Left ventricle myocardium superior (tissue), 1 donor: ENCODE data around the gene KCTD17. TPM values are rescaled to one million over a fixed set of nuclear protein-coding genes. Genes with fewer than 3 reads are reported as not detected.

Source experiments
- ATAC-seq: fragments of 200-7000 bp; cut with Tn5 transposase; one replicate; pipeline ENCODE4 v1.9.1; 2020; ENCODE audit warnings: mild to moderate bottlenecking, moderate library complexity
- DNase-seq: peaks from one replicate; pipeline ENCODE4 v3.0.0-alpha.2; 2020
- intact Hi-C: fragments of 100-400 bp; cut with micrococcal nuclease; formaldehyde crosslinking; loops from one replicate; pipeline ENCODE4 v1.11.0; 2022
- long read RNA-seq: library from polyadenylated mRNA; unstranded; transcript quantifications from one replicate; pipeline ENCODE4 v2.0.0, GENCODE V29; 2021
- total RNA-seq: library from RNA; stranded (reverse); fragmentation: NEBNext Ultra II Directional; extraction: Animal tissue kit (Norgen Biotek cat#: 25700); gene quantifications from one replicate; pipeline ENCODE4 v1.2.1, GENCODE V29; 2021
- donor health status: DM: no; HTN: yes; CAD: no; lungs with severe emphysema.

KCTD17 gene, protein sequence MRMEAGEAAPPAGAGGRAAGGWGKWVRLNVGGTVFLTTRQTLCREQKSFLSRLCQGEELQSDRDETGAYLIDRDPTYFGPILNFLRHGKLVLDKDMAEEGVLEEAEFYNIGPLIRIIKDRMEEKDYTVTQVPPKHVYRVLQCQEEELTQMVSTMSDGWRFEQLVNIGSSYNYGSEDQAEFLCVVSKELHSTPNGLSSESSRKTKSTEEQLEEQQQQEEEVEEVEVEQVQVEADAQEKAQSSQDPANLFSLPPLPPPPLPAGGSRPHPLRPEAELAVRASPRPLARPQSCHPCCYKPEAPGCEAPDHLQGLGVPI
- total RNA-seq, result 9.8 TPM
- long read RNA-seq, partial matches to known transcripts, result 4 of 8 reads
- long read RNA-seq, other reads (novel, unspliced or antisense), result 0 of 8 reads

GRCh38 chr22:37051391-37052385 lies at the start of gene KCTD17:
TSS of gene KCTD17 (plus strand) at chr22:37051742. CDS start at chr22:37051761, 19 bp downstream.
- ATAC-seq (peak; percentile 90), DNase-seq (peak; percentile 87)
- intact Hi-C loops, result no loop called here

DNA sequence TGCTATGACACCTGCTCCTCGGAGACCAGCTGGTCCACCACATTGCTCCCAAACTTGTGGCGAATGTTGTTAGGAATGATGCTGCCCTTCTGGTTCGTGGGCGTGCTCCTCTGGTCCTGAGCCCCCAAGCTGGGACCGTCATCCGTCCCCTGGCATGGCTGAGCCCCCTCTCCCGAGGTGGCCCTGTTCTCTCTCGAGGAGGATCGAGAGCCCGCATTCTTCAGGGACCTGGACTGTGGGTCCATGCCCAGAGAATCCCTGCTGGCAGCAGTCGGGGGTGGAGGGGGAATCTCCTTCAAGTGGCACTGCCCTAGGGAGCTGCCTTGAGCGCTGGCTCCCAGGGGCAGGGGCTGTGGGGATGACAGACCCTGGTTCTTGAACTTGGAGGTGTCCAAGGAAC lies 49.7 kb upstream of the KCTD17 start:
- ATAC-seq, result no peak
- DNase-seq, result no peak
- intact Hi-C loops, result no loop called here

GRCh38 chr22:37002633-37003032 lies 48.9 kb upstream of the KCTD17 start:
- intact Hi-C loops, result no loop called here
- ATAC-seq, result no peak
- no peak for DNase-seq

GRCh38 chr22:37007651-37008050 lies 43.9 kb upstream of the KCTD17 start:
- intact Hi-C loops, result no loop called here
- DNase-seq (no peak), ATAC-seq (no peak)

DNA sequence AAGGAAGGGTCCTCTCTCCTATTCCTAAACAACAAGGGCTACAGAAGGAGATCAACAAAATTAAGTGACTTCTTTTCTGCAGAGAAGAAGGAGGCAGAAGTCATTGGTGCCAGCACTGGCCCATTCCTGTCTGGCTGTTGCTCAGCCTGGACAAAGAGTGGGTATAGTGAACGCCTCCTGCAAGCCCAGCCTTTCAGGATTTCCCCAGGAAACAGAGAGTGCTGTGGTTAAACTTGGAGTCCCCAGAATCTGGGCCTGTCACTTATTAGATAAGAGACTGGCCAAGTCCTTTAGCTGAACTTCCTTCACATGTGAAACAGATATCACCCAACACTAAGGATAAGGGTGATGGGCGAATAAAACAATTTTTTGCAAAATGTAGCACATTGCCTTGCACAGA lies 43.2 kb upstream of the KCTD17 start:
- intact Hi-C loops, result no loop called here
- DNase-seq (no peak), ATAC-seq (no peak)

DNA sequence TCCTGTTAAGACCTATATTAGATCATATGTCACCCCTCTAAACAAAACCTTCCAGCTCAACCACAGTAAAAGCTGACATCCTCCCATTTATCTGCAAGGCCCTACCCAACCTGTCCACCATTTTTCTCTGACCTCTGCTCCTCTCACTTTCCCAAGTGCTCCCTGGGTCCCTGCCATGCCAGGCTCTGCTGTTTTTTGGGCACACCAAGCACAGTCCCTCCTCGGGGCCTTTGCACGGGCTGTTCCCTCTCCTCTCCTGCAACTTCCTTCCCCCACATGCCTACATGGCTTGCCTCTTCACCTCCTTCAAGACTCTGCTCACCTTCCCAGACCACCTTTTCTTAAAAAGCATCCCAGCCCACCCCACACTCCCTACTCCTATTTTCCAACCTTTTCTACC lies 42.1 kb upstream of the KCTD17 start:
- DNase-seq (no peak), ATAC-seq (no peak)
- intact Hi-C loops, result no loop called here

DNA sequence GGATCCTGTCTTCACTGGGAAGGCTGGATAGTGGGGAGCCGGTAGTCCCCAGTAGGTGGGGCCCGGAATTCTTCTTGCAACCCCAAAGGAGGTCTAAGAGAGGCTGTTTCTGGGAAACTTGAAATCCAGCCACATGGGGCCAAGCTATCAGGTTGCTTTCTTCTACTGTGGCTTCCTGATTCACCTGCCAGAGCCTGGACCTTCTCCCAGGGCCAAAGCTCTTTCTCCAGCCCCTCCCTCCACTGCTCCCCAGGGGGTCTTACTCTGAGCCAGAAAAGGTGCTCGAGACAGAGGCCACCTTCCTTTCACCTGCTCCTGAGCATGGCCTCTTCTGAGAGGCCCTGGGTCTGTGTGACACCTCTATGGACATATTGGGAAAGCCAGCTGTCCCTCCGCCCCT lies 41.4 kb upstream of the KCTD17 start:
- intact Hi-C loops, result no loop called here
- DNase-seq (no peak), ATAC-seq (no peak)

GRCh38 chr22:37010976-37011375 lies 40.6 kb upstream of the KCTD17 start:
- ATAC-seq, result peak; percentile 9
- DNase-seq, result no peak
- intact Hi-C loops, result no loop called here

DNA sequence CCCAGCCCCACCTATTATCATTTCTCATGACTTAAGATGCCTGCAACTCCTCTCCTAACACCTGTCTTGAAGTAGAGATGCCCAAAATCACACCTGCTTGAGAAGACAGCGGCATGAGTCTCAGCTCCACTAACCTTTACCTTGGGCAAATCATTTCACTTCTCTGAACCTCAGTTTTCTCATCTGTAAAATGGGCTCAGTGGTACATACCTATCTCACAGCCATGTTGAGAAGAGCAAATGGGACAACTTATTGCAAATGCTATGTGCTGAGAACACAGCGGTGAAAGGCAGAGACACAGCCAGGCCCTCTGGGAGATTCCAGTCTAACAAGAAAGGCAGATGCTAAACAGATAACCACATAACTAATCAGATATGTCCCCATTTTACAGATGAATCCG lies 40.1 kb upstream of the KCTD17 start:
- intact Hi-C loops, result no loop called here
- ATAC-seq (no peak), DNase-seq (no peak)

DNA sequence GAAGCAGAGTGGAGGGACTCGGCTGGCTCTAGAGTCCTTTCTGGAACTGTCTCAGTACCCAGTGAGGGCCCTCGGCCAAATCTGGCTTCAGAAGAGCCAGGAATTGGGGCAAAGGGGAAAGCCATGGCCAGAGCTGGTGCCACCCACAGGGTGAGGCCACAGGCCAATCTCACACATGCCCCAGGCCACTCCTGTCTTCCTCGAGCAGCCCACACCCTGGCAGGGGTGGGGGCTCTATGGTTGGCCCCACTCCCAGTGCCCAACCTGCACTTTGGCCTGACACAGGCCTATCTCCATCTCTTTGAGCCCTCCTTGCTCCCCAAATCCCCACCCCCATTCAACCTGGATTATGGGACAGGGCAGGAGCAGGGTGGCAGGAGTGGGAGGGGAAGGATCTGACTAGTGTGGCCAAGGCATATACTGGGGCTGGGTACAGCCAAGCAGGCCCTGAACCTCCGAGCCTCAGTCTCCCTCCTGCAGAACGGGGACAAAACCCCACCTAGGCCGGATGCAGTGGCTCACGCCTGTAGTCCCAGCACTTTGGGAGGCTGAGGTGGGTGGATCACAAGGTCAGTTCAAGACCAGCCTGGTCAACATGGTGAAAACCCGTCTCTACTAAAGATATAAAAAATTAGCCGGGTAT lies 39.2 kb upstream of the KCTD17 start:
- ATAC-seq, result peak; percentile 89
- intact Hi-C loops, result no loop called here
- peak; percentile 76 for DNase-seq

DNA sequence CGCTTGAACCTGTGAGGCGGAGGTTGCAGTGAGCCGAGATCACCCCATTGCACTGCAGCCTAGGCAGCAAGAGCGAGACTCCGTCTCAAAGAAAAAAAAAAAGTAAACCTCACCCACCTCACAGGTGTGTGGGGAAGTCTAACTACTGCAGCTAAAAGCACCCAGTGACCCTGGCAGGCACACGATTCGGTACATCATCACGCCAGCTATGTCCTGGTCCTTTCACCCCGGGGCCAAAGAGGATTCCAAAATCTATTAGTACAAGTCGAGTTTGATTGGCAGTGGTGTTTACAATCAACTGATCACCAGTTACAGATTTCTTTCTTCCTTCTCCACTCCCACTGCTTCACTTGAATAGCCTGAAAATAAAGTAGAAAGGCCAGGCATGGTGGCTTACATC lies 38.6 kb upstream of the KCTD17 start:
- no peak for DNase-seq
- no peak for ATAC-seq
- intact Hi-C loops, result no loop called here

DNA sequence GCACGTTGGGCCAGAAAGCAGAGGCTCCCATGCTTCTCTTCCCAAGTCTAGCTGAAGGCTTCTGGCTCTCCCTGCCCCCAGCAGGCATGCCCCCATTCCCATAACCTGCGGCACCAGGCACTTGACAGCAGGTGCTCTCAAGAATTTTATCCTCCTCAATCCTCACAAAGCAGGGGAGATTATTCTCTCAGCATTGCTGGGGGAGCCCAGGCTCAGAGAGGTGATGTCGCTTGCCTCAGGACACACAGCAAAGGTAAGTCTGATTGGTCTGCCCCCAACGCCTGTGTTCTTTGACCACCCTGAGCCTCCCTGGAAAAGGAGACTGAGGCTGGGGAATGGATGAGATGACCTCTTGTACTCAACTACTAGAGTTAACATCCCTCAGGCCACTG lies 37.1 kb upstream of the KCTD17 start:
- intact Hi-C loops, result no loop called here
- DNase-seq (no peak), ATAC-seq (no peak)

DNA sequence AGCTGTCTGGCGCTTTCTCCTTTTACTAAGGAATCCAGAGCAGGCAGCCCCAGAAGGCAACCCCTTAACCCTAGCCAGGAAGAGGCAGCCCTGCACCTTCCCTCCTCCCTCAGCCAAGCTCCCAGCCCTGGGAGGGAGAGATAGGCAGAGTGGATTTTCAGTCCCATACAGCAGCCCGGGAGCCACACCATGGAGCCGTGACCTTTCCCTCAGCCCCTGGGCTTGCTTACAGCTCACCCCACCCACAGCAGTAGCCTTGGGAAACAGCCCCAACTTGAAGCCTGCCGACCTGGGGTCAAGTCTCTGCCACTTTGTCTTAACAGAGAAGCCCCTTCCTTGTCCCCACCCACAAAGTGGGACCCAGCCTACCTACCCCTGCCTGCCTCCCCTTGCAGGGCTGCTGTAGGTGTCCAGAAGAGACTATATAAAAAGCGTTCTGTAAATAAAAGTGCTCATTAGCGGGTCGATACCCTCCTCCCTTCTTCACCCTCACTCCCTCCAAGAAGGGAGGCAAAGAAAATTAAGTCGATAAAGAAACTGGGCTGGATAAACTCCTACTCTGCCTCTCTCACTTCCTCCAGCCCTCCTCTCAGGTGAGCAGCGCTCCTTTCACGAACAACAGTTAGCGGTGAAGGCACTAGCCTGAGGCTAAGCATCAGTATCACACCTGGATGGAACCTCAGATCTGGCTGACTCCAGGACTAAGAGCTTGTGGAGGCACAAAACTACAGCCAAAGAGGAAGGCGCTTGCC lies 36.5 kb upstream of the KCTD17 start:
- DNase-seq, result no peak
- intact Hi-C loops, result no loop called here
- no peak for ATAC-seq

- DNase-seq (no peak), ATAC-seq (no peak)
These were observed 36.0 kb upstream of the KCTD17 start for GRCh38 chr22:37015587-37015878.

GRCh38 chr22:37016134-37016910 lies 35.2 kb upstream of the KCTD17 start:
- no peak for ATAC-seq
- no peak for DNase-seq
- intact Hi-C loops, result no loop called here

More at GRCh38 chr22:37015587-37015878, 36.0 kb upstream of the KCTD17 start:
- intact Hi-C loops, result no loop called here

DNA sequence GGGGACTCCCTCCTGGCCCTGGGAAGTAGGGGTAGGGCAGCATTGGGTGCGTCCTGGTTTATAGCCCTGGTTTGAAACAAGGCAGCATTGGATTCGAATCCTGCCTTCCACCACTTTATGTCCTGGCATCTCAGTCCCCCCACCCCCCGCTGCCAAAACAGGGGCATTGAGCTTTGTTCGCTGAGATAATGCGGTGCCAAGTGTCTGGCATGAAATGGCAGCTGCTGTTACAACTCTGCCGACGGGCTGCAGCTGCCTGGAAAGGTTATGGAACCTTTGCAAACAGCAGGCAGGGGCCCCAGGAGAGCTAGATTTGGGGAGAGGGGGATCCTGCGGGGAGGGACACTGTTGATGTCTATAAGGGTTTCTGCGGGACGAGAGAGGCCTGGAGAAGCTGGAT lies 34.2 kb upstream of the KCTD17 start:
- ATAC-seq (no peak), DNase-seq (peak; percentile 52)
- intact Hi-C loops, result no loop called here

DNA sequence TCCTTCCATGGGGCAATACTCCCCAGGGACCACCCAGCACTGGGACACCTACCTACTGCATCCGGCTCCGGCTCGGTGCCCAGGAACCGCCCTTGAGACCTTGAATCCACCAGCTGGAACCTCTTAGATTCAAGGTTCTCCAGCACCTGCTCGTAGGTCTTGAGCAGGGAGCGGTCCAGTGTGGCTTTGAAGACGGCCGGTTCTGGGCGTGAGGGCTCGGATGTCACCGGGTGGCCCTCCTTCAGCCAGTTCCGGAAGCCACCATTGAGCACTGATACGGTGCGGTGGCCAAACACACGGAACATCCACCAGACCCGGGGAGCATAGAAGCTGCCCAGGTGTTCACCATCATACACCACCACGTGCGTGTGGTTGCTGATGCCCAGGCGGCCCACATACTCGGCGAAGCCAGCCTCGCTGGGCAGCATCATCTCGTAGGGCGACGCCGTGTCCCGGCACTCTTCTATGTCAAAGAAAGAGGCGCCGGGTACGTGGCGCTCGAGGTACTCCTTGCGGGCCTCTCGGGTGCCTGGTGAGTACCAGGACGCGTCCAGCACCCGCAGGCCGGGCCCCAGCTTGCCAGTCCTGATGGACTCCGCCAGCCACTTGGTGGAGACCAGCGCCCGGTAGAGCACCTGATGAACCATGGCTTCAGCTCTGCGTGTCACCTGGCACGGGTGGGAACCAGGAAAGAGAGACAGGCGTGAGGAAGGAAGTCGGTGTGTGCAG lies 33.3 kb upstream of the KCTD17 start:
- intact Hi-C loops, result no loop called here
- DNase-seq (peak; percentile 41), ATAC-seq (peak; percentile 0)

DNA sequence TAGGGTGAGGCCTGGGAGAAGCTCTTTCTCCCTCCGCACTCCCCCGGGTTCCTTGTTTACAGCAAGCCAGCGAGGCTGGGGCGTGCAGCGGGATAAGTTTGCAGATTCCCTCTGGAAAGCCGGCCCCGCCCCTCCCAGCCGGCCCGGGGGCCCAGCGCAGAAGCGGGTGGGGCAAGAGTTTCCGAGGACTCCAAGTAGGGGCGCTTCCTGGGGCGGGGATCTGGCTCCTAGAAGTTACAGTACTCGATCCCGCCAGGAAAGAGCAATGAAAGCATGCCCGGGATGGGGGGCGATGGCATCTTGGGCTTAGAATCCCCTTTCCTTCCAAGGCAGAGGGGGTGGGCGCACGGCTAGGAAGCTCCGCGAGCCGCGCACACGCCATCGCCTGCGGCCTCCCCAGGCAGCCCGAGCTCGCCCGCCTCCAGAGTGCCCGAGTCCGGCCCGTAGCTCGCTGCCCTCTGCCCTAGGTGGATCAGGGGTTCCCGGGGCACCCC lies 32.7 kb upstream of the KCTD17 start:
- intact Hi-C loops, result no loop called here
- peak; percentile 56 for ATAC-seq

More for the DNA sequence above, 32.7 kb upstream of the KCTD17 start:
- peak; percentile 85 for DNase-seq
